ENCODE data around the gene TTLL11. TPM values are rescaled to one million over a fixed set of nuclear protein-coding genes. Genes with fewer than 3 reads are reported as not detected.

TTLL11 gene
- total RNA-seq, 4 donors from 2014 or later, result 3.2 to 11.8 (median 9.0) TPM

GRCh38 chr9:121852651-121853616, 240.2 kb downstream of the TTLL11 start:
- intact Hi-C loops (cut with DNase I), result no loop called here
- Histone ChIP-seq H3K36me3 (no peaks in the 10 kb centered on the region), H3K27ac (peak overlapping the region in 3 of 4 donors; percentile 36 to 60 (median 54)), H3K9me3 (no peaks in the 10 kb centered on the region), H3K4me1 (peaks cover 0 to 14% (median 0%) of the 10 kb centered on the region in 3 donors), H3K4me3 (no peak overlapping the region), H3K27me3 (no peaks in the 10 kb centered on the region)
- TF ChIP-seq POLR2A (IDR thresholded peaks at IDR 0.05) (no peak), CTCF (IDR thresholded peaks at IDR 0.05) (no peak)
- DNase-seq, result no peak
- 71 to 85% methylated on average over 11 to 24 of the region's 29 CpGs for WGBS, 2 donors

GRCh38 chr9:121852241-121852640, 240.9 kb downstream of the TTLL11 start:
- no peaks in the 10 kb centered on the region for H3K27me3 ChIP-seq
- H3K27ac ChIP-seq, result peak overlapping the region in 3 of 4 donors; percentile 36 to 60 (median 54)
- TF ChIP-seq POLR2A (IDR thresholded peaks at IDR 0.05) (no peak), CTCF (IDR thresholded peaks at IDR 0.05) (no peak)
- H3K4me3 ChIP-seq, result no peak overlapping the region
- 77 to 92% methylated on average over 3 to 4 of the region's 7 CpGs for WGBS, 2 donors
- intact Hi-C loops (cut with DNase I), result no loop called here
- no peaks in the 10 kb centered on the region for H3K36me3 ChIP-seq
- peaks cover 0 to 14% (median 0%) of the 10 kb centered on the region in 3 donors for H3K4me1 ChIP-seq
- H3K9me3 ChIP-seq, result no peaks in the 10 kb centered on the region
- DNase-seq, result no peak

- TF ChIP-seq CTCF (IDR thresholded peaks at IDR 0.05) (no peak), POLR2A (IDR thresholded peaks at IDR 0.05) (no peak)
- peaks cover 0 to 14% (median 0%) of the 10 kb centered on the region in 3 donors for H3K4me1 ChIP-seq
- no peaks in the 10 kb centered on the region for H3K36me3 ChIP-seq
- no peaks in the 10 kb centered on the region for H3K9me3 ChIP-seq
- H3K4me3 ChIP-seq, result no peak overlapping the region
- no peaks in the 10 kb centered on the region for H3K27me3 ChIP-seq
- no peak for DNase-seq
- intact Hi-C loops (cut with DNase I), result no loop called here
- WGBS, 2 donors, result 84 to 88% methylated on average over 4 of the region's 9 CpGs
- H3K27ac ChIP-seq, result peak overlapping the region in 3 of 4 donors; percentile 36 to 60 (median 54)
These were observed 241.4 kb downstream of the TTLL11 start for GRCh38 chr9:121851641-121852091.

- intact Hi-C loops (cut with DNase I), result no loop called here
- no peaks in the 10 kb centered on the region for H3K36me3 ChIP-seq
- DNase-seq, result no peak
- peaks cover 0 to 14% (median 0%) of the 10 kb centered on the region in 3 donors for H3K4me1 ChIP-seq
- no peaks in the 10 kb centered on the region for H3K27me3 ChIP-seq
- no peak overlapping the region for H3K27ac ChIP-seq
- H3K9me3 ChIP-seq, result no peaks in the 10 kb centered on the region
- TF ChIP-seq CTCF (IDR thresholded peaks at IDR 0.05), result no peak
- no peak for TF ChIP-seq POLR2A (IDR thresholded peaks at IDR 0.05)
- whole genome bisulfite sequencing, 2 donors, result 76 to 95% methylated on average over 2 of the region's 2 CpGs
- H3K4me3 ChIP-seq, result no peak overlapping the region
These were observed 242.7 kb downstream of the TTLL11 start for GRCh38 chr9:121850366-121850765.

- no peak for TF ChIP-seq CTCF (IDR thresholded peaks at IDR 0.05)
- no peak for TF ChIP-seq POLR2A (IDR thresholded peaks at IDR 0.05)
- no peaks in the 10 kb centered on the region for H3K27me3 ChIP-seq
- H3K36me3 ChIP-seq, result no peaks in the 10 kb centered on the region
- H3K4me1 ChIP-seq, result peaks cover 0 to 14% (median 0%) of the 10 kb centered on the region in 3 donors
- no peak for DNase-seq
- intact Hi-C loops (cut with DNase I), result no loop called here
- H3K9me3 ChIP-seq, result no peaks in the 10 kb centered on the region
- no peak overlapping the region for H3K4me3 ChIP-seq
- no peak overlapping the region for H3K27ac ChIP-seq
- 62 to 65% methylated on average over 4 of the region's 4 CpGs for WGBS, 2 donors
These were observed 243.6 kb downstream of the TTLL11 start for GRCh38 chr9:121849554-121849953.
